Right lung (tissue), 5 donors: ENCODE measurements around the gene GPR119. TPM values are rescaled to one million over a fixed set of nuclear protein-coding genes. Genes with fewer than 3 reads are reported as not detected.
A peak's percentile ranks its signal among the peaks of the same experiment; 100 is the strongest.
"Not testable (repeated sequence)": the region's sequence is repeated elsewhere in the genome, so short reads cannot be mapped to it uniquely, and the experiment has no call there.

Experiments used
- DNase-seq, 2 donors: peaks; one replicate each; pipeline ENCODE4 v3.0.0-alpha.2; 2013
- polyA plus RNA-seq, 5 donors: library from polyadenylated mRNA; unstranded; fragments of 120-200 nt; gene quantifications; one replicate each; pipeline versions ENCODE4 v1.2.1 to v1.2.3, GENCODE V29; 2013; ENCODE audit warnings: inconsistent platforms in 1 of 5, low replicate concordance in 1 of 5; ENCODE audit not compliant: insufficient read length in 5 of 5, insufficient read depth in 1 of 5

GPR119 gene
- polyA plus RNA-seq, 5 donors: not detected

DNA sequence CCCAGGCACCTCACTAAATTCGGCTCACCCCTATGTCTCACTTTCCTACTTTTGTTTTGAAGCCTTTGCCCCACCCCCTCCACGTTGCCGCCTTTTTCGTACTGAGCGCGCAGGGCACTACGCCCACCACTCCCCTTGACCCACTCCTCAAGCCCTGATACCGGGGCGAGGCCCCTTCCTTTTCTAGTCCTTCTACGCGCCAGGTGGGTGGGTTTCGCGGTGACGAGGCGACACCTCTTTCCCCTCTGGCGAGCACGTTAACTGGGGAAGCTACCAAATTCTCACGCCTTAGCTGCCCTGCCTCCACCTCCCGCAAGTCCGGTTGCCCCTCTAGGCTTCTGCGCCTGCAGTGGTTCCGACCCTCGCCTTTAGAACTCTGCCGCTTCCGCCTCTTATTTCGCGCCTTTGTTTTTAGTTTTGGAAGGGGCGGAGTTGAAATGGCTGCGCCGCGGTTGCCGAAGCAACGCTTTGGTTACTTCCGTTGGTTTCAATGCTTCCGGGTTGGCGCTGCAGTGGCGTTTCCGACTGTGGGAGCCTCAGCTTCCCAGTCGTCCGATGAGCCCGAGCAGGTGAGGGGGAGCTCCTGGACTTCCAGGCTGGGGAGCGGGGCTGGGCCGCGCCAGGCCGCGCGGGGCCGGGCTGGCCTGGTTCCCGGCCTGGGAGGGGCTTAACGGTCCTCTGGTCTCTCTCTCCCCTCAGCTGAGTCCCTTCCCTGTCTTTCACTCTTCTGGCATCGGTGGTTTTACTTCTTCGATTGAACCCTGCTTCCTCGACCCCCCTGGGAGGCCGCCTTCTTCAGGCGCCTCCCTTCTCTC lies 45.9 kb downstream of the GPR119 start, which contains the start of gene SLC25A14:
Gene SLC25A14, plus strand, starts transcription at position 512 of the 815 bp plus-strand sequence. CDS start 360 bp downstream, outside the sequence.
- DNase-seq: peak; percentile 73 to 82

DNA sequence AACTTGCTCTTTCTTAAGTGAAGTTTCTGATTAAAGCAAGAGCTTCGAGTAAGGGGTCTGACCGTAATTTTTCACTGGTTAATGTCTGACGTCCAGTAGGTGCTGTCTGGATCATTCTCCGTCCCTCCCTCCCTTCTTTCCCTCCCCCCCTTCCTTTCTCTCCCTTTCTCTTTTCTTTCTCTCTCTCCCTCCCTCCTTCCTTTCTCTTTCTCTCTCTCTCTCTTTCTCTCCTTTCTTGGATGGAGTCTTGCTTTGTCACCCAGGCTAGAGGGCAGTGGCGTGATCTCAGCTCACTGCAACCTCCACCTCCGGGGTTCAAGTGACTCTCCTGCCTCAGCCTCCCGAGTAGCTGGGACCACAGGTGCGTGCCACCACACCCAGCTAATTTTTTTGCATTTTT lies 46.6 kb downstream of the GPR119 start:
- not testable (repeated sequence) for DNase-seq

GRCh38 chrX:130336531-130336930 lies 48.9 kb downstream of the GPR119 start:
- DNase-seq: no peak

Other genes with a start within 250 kb of the GPR119 start
- 10 to 100 TPM; 26.3 to 30.8 (median 27.2) TPM for gene AIFM1, start 219.8 kb downstream of the GPR119 start, polyA plus RNA-seq
- gene RAB33A, start 213.7 kb downstream of the GPR119 start, polyA plus RNA-seq: 1 to 10 TPM in 1 of 5 donors, under 1 TPM in 4; 0.42 to 1.4 (median 0.74) TPM
- 10 to 100 TPM in 2 of 5 donors, 1 to 10 TPM in 3; 5.6 to 11.5 (median 8.9) TPM for gene ZNF280C, start 116.8 kb downstream of the GPR119 start, polyA plus RNA-seq
- 10 to 100 TPM; 20.0 to 33.2 (median 30.5) TPM for gene SLC25A14, start 45.8 kb downstream of the GPR119 start, polyA plus RNA-seq
- gene RBMX2, start 16.3 kb upstream of the GPR119 start, polyA plus RNA-seq: 10 to 100 TPM; 27.0 to 36.9 (median 31.0) TPM